Measurements from ENCODE around the gene YIPF3. TPM values are rescaled to one million over a fixed set of nuclear protein-coding genes. Genes with fewer than 3 reads are reported as not detected.

YIPF3 gene
- total RNA-seq, 1 donor from 2014 or later, result 80.0 TPM

GRCh38 chr6:43465948-43466347, 50.8 kb downstream of the YIPF3 start:
- no peaks in the 10 kb centered on the region for H3K9me3 ChIP-seq
- intact Hi-C loops (cut with DNase I), result no loop called here
- H3K4me3 ChIP-seq, result no peak overlapping the region
- H3K36me3 ChIP-seq, result no peaks in the 10 kb centered on the region
- no peak for DNase-seq (ENCODE audit: extremely low spot score in 2 of 2)
- H3K4me1 ChIP-seq, result no peaks in the 10 kb centered on the region
- TF ChIP-seq POLR2AphosphoS5 (IDR thresholded peaks at IDR 0.05; ENCODE audit: insufficient read depth in 1 of 2, low read depth in 1 of 2) (no peak), CTCF (IDR thresholded peaks at IDR 0.05) (no peak), POLR2A (IDR thresholded peaks at IDR 0.05) (no peak)
- no peaks in the 10 kb centered on the region for H3K27me3 ChIP-seq
- no peak overlapping the region for H3K27ac ChIP-seq

- H3K27me3 ChIP-seq, result no peaks in the 10 kb centered on the region
- no peak for DNase-seq (ENCODE audit: extremely low spot score in 2 of 2)
Measured at GRCh38 chr6:43464337-43464736, 52.4 kb downstream of the YIPF3 start.

DNA sequence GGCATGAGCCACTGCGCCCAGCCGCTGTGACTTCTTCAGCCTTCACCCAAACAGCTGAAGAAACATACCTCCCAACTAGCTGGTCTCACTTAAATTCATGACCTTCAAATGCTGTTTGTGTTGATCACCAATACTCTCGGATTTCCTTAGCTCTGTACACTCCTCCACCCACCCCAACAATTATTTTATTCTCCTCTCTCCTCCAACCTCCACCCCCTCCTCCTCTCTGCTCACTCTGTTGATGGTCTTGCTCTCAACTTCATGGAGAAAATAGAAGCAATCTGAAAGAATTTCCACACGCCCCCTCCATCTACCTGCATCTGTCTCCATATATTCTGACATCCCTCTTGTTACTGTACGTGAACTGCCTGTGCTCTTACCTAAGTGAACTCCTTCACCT, 54.8 kb downstream of the YIPF3 start:
- H3K9me3 ChIP-seq, result no peaks in the 10 kb centered on the region
- DNase-seq (ENCODE audit: extremely low spot score in 2 of 2), result no peak
- intact Hi-C loops (cut with DNase I), result no loop called here
- H3K4me1 ChIP-seq, result no peaks in the 10 kb centered on the region
- H3K4me3 ChIP-seq, result no peak overlapping the region
- no peak overlapping the region for H3K27ac ChIP-seq
- no peak for TF ChIP-seq POLR2AphosphoS5 (IDR thresholded peaks at IDR 0.05; ENCODE audit: insufficient read depth in 1 of 2, low read depth in 1 of 2)
- TF ChIP-seq CTCF (IDR thresholded peaks at IDR 0.05), result no peak
- TF ChIP-seq POLR2A (IDR thresholded peaks at IDR 0.05), result no peak
- no peaks in the 10 kb centered on the region for H3K27me3 ChIP-seq
- H3K36me3 ChIP-seq, result no peaks in the 10 kb centered on the region

More at GRCh38 chr6:43464337-43464736, 52.4 kb downstream of the YIPF3 start:
- no peaks in the 10 kb centered on the region for H3K9me3 ChIP-seq
- no peaks in the 10 kb centered on the region for H3K4me1 ChIP-seq
- no peak overlapping the region for H3K4me3 ChIP-seq
- no peaks in the 10 kb centered on the region for H3K36me3 ChIP-seq
- no peak overlapping the region for H3K27ac ChIP-seq
- TF ChIP-seq POLR2AphosphoS5 (IDR thresholded peaks at IDR 0.05; ENCODE audit: insufficient read depth in 1 of 2, low read depth in 1 of 2) (no peak), POLR2A (IDR thresholded peaks at IDR 0.05) (no peak), CTCF (IDR thresholded peaks at IDR 0.05) (no peak)
- intact Hi-C loops (cut with DNase I), result no loop called here

Small RNAs within 50 kb of the gene (small RNA-seq; reads per million reads assigned to genes)
- not detected for gene RF00426
- gene RNU6-1113P, result not detected

Other genes starting within 250 kb of the YIPF3 start
- gene SLC22A7, start 218.7 kb downstream of the YIPF3 start, total RNA-seq, result not detected
- not detected for gene CRIP3, start 208.1 kb downstream of the YIPF3 start, total RNA-seq
- 17.2 TPM for gene ZNF318, start 147.3 kb downstream of the YIPF3 start, total RNA-seq
- gene ABCC10, start 89.4 kb downstream of the YIPF3 start, total RNA-seq, result 22.8 TPM
- gene DLK2, start 61.4 kb downstream of the YIPF3 start, total RNA-seq, result 3.9 TPM
- 27.5 TPM for gene TJAP1, start 39.4 kb downstream of the YIPF3 start, total RNA-seq
- not detected for gene LRRC73, start 6.6 kb downstream of the YIPF3 start, total RNA-seq
- gene POLR1C, start 163 bp upstream of the YIPF3 start, total RNA-seq, result 34.1 TPM
- 24.3 TPM for gene XPO5, start 59.1 kb upstream of the YIPF3 start, total RNA-seq
- gene POLH, start 59.3 kb upstream of the YIPF3 start, total RNA-seq, result 11.3 TPM
- 45.7 TPM for gene GTPBP2, start 112.3 kb upstream of the YIPF3 start, total RNA-seq
- 58.4 TPM for gene MAD2L1BP, start 118.9 kb upstream of the YIPF3 start, total RNA-seq
- 0.74 TPM for gene RSPH9, start 128.1 kb upstream of the YIPF3 start, total RNA-seq
- 31.9 TPM for gene MRPS18A, start 170.9 kb upstream of the YIPF3 start, total RNA-seq

Data from vagina (tissue), 2 donors.